ENCODE measurements around the gene LOXL3.
"Not testable (repeated sequence)": the region's sequence is repeated elsewhere in the genome, so short reads cannot be mapped to it uniquely, and the experiment has no call there.

Gene LOXL3

DNA sequence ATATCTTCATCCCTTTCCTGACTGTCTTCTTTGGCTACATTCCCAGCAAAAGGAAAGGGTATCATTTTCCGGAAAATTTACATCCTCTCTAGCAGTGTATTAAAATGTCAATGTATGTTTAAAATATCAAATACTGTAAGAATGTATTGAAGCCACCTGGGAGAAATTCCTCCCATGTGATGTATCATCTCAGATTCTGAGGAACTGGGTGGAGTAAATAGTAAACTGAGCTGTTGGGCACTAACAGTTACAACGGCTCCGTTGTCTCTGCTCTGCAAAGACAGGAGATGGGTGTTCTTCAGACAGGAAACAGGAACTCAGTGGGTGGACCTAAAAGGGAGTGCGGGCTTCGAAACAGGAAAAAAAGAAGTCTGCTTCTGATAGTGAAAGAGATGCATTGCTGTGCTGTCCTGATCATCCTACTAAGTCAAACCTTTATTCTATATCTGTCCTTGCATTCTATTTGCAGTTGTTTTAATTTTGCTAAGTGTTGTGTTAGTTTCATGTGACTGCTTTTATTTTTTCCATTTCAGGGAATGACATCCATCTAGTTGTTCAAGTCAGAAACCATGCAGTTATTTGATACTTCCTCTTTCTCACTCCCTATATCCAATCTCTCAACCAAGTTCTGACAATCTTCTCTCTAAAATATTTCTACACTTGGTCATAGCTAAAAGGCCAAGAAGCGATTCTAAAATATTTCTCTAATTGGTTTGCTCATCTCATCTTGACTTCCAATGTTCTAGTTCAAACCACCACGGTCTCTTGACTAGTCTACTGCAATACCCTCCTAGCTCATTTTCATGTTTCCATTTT, 20.2 kb upstream of the LOXL3 start:
- peak; percentile 77 for DNase-seq

DNA sequence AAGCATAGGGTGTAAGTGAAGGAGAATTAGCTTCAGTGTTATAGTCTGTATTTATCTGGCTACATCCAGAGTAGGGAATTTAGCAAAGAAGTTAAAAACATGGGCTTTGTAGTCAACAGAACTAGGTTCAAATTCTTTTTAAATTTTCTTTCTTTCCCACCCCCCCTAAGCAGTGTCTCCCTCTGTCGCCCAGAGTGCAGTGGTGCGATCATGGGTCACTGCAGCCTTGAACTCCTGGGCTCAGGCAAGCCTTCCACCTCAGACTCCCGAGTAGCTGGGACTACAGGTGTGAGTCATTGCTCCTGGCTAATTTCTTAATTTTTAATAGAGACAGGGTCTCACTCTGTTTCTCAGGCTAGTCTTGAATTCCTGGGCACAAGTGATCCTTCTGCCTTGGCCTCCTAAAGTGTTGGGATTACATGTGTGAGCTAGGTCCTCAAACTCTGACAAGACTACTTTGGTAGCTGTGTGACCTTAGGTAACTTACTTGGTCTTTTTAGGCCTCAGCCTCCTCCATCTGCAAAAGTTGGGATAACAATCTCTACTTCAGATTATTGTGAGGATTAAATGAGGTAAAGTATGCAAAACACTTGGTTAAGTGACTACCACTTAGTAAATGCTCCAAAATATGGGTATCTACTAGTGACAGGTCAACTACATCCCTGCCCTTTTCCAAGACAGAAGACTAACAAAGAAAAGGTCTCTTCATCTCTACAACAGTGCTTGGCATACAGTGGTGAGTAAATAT, 18.6 kb upstream of the LOXL3 start:
- no peak for DNase-seq

DNA sequence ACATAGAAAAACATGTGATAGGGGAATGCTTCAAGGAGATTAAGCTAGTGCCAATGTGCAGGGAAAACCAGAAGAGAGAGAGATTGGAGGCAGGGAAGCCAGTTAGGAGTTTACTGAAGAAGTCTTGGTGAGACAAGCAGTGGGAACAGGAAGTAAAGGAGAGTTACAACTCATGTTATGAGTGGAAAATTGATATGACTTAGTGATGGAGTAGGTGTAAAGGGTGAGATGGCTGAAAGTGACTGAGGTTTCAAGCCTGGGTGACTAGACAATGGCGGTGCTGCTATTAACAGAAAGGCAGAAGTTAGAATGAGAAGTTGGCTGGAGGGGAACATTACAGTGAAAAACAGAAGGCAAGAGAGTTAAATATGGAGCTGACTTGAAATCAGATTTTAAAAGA, 17.3 kb upstream of the LOXL3 start:
- DNase-seq = no peak

DNA sequence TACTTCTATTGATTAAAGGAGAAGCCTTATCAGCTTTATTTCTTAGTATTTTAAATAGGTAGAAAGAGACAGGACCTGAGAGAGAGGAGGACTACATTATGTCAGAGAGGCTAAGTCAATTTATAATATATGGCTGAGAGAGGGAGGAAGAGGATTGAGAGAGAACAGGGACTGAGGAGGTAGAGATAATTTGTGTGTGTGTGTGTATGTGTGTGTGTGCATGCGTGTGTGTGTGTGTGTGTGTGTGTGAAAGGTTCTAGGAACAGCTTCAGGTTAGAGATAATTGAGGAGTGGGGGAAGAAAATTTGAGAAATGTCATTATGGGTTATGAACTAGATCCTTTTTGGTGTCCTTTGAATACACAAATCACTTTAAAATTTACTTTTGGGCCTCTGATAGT, 15.9 kb upstream of the LOXL3 start:
- DNase-seq = no peak

DNA sequence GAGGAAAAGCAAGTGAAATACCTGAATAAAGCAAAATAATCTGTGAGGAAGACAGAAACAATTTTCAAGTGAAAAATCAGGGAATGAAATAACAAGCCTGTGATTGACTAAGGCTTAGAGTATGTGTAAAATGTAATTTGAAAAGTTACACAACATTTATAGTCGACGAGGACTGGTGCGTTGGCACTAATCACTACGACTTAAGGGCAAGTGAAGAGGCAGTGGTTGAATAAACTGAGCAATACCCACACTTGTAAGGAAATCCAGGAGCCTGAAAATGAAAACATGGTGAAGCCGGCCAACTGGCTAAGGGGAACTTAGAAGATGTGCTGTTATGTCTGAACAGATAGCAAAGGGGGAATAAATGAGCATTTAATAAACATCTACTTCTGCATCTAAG, 14.1 kb upstream of the LOXL3 start:
- peak; percentile 91 for DNase-seq

DNA sequence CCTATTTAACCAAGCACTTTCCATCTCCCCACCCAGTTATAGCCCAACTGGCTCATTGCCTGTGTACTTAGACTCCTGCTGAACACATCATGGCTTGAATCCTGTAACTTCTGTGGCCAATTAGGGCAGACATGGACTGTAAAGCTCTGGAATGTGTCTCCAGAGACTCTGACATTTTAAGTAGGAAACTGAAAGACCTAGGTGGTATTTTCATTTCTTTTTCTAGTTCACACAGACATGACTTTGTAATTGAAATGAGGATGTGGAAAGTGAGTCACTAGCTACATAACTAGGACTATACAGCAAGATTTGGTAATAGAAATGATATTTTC, 13.0 kb upstream of the LOXL3 start:
- DNase-seq = peak; percentile 93

DNA sequence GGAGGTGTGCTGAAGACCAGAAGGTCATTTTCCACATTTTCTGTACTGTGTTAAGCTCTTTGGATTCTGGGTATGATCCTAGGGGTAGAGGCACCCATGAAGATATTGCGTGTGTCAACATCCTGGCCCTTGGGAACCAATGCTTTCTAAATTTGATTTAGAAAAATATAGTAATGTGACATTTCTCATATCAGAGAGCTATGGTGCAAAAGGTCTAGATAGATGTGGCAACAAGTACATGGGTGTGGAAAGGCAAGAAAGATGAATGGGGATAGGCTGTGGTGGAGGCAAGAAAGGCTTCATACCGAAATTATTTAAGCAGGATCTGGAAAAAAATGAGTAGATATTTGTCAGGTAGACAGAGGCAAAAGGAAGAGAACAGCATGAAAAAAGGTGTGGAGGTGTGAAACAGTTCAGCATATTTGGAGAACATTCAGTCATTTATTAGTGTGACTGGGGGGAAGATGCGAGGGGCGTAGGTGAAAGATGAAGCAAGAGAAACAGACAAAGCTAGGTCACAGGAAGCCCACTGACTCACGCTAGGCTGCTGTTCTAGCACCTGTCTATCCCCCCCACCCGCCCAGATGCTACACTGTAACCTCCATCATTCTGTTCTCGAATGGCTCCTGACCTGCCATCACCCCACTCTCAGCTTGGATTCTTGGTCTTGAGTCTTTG, 12.5 kb upstream of the LOXL3 start:
- no peak for DNase-seq

DNA sequence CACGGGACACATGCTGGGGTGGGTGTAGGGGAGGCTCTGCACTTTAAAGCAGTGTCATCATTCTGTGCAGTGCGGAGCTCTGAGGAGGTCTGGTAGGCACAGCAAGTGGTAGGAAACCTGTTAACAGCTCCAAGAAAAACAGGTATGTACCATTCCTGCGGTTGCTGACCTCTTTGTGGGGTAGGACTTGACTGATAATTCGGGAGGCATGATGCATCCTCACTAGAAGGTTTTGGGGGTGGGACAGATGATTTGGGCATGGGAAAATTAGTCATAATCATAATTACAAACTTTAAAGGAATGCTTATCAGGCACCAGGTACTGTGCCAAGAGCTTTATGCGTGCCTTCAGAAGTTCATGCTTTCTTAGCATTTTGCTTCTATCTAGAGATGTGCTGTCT, 10.5 kb upstream of the LOXL3 start:
- peak; percentile 83 for DNase-seq

DNA sequence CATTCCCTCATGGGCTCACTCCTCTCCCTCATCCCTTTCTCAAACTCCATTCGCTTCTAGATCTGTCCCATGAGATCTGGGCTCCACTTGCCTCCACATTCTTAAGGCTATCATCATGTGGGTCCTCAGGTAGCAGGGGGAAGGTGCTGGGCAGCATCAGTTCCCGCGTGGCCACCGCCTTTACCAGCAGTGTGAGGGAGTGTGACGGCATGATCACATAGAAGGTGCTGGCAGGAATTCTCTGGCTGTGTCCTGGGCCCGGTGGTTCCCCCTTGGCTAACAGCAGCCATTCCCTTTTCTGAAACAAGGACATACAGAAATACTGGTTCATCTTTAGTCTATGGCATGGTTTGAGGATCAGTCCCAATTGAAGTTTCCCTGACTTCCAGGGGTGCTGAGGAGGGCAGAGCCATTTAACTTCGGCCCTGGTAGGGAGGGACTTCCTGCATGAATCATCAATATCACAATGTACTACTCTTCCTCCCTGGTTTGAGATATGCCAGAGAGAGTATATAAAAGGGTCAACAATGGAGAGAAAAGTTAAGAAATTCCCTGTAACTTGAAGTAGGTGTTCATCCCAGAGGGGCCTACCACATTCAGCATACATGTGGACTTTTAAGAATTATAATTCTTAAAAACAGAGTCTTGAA, 8.5 kb upstream of the LOXL3 start:
- DNase-seq = no peak

DNA sequence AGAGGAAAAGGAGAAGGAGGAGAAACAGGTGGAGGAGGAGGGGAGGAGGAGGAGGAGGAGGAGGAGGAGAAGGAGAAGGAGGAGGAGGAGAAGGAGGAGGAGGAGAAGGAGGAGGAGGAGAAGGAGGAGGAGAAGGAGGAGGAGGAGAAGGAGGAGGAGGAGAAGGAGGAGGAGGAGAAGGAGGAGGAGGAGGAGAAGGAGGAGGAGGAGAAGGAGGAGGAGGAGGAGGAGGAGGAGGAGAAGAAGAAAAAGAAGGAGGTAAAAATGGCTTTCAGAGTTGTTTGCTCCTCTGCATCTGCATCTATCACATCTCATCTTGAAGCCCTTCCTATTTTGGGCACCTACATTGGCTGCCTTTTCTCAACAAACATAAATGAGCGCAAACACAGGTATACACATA, 7.3 kb upstream of the LOXL3 start:
- DNase-seq = not testable (repeated sequence)

DNA sequence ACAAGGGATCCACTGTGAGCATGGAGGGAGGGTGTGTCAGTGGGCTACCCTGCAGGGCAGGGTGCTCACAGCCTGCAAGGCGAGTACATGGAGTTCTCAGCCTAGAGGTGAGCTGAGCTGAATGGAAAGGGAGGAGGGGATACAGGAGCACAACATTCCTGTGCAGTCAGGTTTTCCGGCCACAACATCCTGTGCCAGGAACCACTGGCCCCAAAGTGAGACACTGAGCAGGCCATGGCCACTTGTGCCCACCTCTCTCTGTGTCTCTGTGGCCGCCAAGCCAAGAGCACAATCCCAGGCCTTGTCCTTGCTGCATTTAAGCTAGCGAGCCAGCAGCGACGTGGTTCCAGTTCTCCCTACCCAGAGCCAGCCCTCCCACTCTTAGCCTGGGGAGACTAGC, 6.8 kb upstream of the LOXL3 start:
- no peak for DNase-seq

DNA sequence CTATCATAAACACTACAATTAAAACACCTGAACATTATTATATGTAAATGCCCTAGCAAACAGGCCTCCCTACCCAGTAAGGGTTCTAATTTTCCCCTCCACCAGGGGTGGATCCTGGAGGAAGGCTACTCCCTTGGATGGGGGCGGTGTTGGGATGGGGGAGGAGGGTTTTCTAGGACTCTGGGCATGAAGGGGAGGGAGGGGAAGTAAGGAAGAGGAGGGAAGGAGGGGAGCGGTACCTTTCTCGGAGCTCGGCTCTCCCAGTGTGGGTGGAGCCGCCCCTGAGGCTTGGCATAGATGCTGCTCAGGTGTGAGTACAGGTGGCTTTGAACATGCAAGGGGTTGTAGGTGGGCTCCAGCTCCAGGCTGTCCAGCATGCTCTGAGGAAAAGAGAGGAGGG, 6.2 kb upstream of the LOXL3 start:
- DNase-seq = no peak

DNA sequence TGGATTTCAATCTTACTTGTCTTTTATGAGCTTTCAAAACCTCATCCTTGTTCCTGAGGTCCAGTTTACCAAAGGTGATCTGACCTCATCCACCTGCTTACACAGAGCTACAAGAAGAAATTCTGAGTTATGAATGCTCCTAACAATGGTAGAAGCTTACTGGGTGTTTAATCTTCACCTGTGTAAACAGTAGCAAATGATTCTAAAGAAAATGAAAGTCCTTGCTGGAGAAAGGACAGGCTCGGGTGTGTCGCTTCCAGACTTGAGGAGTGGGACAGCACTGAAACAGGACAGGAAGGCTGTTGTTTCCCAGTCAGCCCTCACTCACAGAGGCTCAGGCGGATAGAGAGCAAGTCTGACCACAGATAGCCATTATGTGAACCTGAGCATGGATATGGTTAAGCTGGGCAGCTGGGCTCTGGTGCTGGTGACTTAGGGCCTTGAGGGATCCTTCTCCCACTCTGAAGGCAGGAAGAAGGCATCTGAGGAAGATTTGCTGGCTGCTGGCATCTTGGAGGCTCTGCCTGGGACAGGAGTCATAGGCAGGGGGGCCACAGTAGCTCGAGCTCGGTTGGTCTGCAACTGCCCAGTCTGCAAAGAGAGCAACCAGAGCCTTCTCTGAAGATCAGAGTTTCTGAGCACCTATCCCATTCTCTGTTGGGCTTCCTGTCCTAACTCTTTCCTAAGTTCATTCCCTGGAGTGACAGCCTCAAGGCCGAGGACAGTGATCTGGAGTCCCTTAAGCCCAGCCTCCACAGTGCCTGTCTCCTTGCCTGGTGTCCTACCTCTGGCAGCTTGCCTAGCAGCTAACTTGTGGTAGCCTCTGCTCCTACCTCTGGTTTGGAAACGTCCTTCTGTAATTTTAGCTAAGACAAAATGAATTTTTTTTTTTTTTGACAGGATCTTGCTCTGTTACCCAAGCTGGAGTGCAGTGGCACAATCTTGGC, 4.8 kb upstream of the LOXL3 start:
- no peak for DNase-seq

DNA sequence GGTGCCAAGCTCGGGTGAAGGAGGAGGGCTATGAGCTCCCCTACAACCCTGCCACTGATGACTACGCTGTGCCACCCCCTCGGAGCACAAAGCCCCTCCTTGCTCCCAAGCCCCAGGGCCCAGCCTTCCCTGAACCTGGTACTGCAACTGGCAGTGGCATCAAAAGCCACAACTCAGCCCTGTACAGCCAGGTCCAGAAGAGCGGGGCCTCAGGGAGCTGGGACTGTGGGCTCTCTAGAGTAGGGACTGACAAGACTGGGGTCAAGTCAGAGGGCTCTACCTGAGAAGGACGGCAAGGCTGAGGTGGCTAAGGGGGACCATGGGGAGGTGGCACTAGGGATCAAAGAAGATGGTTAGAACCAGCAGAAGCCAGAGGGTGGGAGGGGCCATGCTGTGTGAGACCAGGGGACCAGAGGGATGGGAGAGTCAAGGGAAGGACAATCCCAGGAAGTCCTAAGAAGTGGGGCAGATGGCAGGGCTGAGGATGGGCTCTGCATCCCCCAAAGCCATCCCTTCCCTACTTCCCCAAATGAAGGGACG, 3.2 kb upstream of the LOXL3 start:
- no peak for DNase-seq

DNA sequence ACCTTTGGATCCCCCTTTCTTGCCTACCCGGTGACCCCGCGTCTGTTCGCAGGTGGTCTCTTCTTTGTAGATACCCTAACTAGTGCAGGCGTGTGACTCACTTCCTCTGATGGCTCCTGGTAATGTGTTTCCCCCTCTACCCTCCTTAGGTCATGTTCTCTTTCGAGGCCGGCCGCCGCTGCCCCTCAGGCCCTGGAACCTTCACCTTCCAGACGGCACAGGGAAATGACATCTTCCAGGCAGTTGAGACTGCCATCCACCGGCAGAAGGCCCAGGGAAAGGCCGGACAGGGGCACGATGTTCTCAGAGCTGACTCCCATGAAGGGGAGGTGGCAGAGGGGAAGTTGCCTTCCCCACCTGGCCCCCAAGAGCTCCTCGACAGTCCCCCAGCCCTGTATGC, 2.4 kb upstream of the LOXL3 start:
- no peak for DNase-seq

DNA sequence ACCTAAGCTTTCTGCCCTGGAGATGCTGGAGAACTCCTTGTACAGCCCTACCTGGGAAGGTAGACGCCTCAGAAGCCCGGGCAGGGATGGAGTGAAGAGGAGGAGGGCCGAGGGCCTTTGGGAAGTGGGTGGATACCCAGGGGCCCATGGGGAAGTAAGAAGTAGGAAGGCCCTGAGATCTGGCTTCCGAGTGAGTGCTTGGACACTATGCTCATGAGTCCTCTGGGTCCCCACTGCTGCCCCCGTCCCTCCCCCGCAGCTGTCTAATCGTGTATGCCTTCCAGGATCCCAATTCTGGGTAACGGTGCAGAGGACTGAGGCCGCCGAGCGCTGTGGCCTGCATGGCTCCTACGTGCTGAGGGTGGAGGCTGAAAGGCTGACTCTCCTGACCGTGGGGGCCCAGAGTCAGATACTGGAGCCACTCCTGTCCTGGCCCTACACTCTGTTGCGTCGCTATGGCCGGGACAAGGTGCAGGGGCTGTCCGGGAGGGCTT, 1.9 kb upstream of the LOXL3 start:
- DNase-seq = no peak

DNA sequence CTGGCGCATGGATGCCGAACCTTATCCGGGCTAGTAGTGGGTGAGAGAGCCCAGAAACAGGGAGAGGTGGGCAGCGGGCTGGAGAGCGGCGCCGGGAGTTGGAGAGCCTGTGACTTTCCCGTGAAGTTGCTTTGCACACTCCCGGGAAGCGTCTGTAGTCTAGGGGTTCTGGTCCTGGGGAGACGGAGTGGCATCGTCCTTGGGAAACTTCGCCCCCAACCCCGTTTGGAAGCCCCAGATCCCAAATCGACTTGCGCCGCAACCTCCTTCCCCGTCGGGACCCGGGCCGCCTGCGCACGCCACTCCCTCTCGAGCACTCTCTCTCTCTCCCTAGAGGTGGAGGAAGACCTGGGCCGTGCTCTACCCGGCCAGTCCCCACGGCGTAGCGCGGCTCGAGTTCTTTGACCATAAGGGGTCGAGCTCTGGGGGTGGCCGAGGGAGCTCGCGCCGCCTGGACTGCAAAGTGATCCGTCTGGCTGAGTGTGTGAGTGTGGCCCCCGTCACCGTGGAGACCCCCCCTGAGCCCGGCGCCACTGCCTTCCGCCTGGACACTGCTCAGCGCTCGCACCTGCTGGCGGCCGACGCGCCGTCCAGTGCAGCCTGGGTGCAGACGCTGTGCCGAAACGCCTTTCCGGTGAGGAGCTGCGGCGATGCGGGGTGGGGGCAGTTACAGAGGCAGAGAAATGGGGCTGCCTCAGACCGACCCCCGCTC, 1.2 kb upstream of the LOXL3 start:
- peak; percentile 32 for DNase-seq

DNA sequence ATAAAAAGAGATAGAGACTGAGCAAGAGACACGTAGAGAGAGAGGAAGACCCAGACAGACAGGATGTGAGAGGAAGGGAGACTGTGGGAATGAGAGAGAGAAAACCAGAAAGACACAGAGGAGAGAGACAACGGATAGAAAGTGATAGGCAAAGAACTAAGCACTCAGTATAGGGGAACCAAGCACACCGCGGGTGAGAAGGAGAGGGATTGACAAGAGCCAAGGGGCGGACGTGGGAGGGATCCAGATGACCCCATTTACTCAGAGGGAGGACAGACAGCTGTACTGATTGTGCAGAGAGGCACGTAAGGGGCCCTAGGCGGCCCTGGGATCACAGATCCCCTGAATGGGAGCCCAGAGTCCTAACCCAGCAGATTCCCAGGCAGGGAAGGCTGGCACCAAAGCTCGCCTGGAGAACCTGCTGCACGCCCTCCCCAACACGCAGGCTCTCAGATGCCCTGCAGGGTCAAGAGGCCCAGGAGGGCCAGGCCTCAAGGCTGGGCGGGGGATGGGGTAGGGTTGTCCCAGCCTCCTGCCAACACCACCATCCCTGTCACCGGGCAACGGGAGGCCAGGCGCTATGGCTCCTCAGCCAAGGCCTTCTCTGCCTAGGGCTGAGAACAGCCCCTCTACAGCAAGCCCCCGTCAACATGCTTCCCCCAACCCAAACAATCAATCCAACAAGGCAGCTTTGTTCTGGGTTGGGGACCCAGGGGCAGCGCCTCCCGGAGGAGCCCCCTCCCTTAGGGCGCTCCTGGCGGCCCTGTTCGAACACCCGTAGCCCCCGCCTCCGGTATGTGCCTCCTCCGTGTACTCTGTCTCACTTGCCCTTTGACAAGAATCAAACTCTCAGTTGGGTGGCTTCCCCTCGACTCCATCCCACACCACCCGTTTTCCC, 579 bp downstream of the LOXL3 start:
- DNase-seq = peak; percentile 59

DNA sequence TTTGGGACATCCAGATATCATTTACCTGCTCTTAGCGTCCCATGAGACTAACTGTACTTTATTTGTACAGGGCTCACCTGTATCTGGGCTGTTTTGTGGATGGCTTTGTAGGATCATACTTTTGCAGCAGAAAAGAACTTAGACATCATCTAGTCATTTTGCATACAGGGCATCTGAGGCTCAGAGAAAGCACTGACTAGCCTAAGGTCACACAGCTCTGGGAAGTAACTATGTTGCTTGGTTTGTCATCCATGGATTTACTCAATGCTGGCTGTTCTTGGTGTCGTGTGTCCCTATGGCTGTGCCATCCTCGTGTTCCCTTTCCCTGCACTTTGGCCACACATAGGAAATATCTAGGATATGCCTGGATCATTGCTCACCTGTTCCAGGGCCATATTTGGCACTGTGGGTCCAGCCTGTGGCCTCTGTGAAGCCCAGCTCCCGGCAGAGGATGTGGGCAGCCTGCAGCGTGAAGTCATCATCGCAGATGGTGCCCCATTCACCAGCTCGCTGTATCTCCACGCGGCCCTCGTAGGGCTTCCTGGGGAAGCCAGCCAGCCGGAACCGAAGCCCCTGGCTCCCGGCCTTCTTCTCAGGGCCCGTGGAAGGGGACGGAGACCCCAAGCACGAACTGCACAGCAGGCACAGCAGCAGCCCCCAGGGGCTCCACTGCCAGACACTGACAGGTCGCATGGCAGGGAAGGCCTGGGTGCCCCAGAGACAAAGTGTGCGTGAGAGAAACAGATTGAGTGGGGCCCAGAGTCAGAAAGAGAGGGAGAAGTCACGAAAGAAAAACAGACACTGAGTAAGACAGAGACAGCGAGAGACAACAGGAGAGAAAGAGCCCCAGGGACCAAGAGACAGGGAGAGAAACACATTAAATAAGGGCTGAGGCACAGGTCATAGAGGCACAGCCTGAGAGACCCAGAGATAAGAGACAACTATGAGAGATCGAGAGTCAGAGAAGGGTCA, 1.5 kb downstream of the LOXL3 start:
- DNase-seq = peak; percentile 45

All from EL (cell line).